Effector CD8-positive, alpha-beta T cell (primary cell): ENCODE results near the gene STXBP4.

Experiments used
- DNase-seq: peaks from one replicate; lab custom pipeline; 2025; lab: John Stamatoyannopoulos, UW
- total RNA-seq, 4 experiments: gene quantifications; one replicate each; lab custom pipeline; 2026; lab: John Stamatoyannopoulos, UW

STXBP4 gene
- 9.7 to 17.2 (median 14.3) reads per million in 4 experiments for total RNA-seq

- peak; percentile 90 for DNase-seq
Observed at GRCh38 chr17:54968262-54968987, at the start of gene STXBP4, which contains the start of gene COX11. Gene STXBP4, plus strand, starts transcription at chr17:54968765. Its CDS starts 17,455 bp downstream, at chr17:54986220. Gene COX11, minus strand, starts transcription at chr17:54968654. Its CDS starts 8 bp downstream, at chr17:54968646.

GRCh38 chr17:54919425-54919824 is 49.1 kb upstream of the STXBP4 start:
- no peak for DNase-seq

- no peak for DNase-seq
Observed at GRCh38 chr17:54920819-54921218, 47.7 kb upstream of the STXBP4 start.

GRCh38 chr17:54924405-54924804 is 44.2 kb upstream of the STXBP4 start:
- no peak for DNase-seq

- DNase-seq, result no peak
Observed at GRCh38 chr17:54927525-54927924, 41.0 kb upstream of the STXBP4 start.

GRCh38 chr17:54932711-54933110 is 35.9 kb upstream of the STXBP4 start:
- DNase-seq, result no peak

GRCh38 chr17:54933921-54934320 is 34.6 kb upstream of the STXBP4 start:
- no peak for DNase-seq

- DNase-seq, result no peak
Observed at GRCh38 chr17:54935471-54935870, 33.1 kb upstream of the STXBP4 start.

GRCh38 chr17:54937018-54937417 is 31.5 kb upstream of the STXBP4 start:
- DNase-seq, result no peak

- no peak for DNase-seq
Observed at GRCh38 chr17:54937426-54937825, 31.1 kb upstream of the STXBP4 start.

GRCh38 chr17:54941285-54941684 is 27.3 kb upstream of the STXBP4 start:
- DNase-seq, result no peak

- no peak for DNase-seq
Observed at GRCh38 chr17:54944796-54945195, 23.8 kb upstream of the STXBP4 start.

GRCh38 chr17:54945231-54945630 is 23.3 kb upstream of the STXBP4 start:
- no peak for DNase-seq

GRCh38 chr17:54945671-54946070 is 22.9 kb upstream of the STXBP4 start:
- DNase-seq, result no peak

GRCh38 chr17:54947396-54947795 is 21.2 kb upstream of the STXBP4 start:
- no peak for DNase-seq

GRCh38 chr17:54948380-54948779 is 20.2 kb upstream of the STXBP4 start:
- DNase-seq, result no peak

- DNase-seq, result no peak
Observed at GRCh38 chr17:54950116-54950515, 18.4 kb upstream of the STXBP4 start.

- no peak for DNase-seq
Observed at GRCh38 chr17:54951286-54951685, 17.3 kb upstream of the STXBP4 start.

GRCh38 chr17:54956791-54957190 is 11.8 kb upstream of the STXBP4 start:
- DNase-seq, result no peak

GRCh38 chr17:54967621-54968261 is 824 bp upstream of the STXBP4 start:
- no peak for DNase-seq

- DNase-seq, result no peak
Observed at GRCh38 chr17:54968988-54969332, 395 bp downstream of the STXBP4 start.

- no peak for DNase-seq
Observed at GRCh38 chr17:54969658-54970572, 1.4 kb downstream of the STXBP4 start.
